SK-N-SH (cell line): ENCODE data around the gene ZNF260. TPM values are rescaled to one million over a fixed set of nuclear protein-coding genes. Genes with fewer than 3 reads are reported as not detected.

Experiments
- CTCF ChIA-PET: fragments of 300-600, 350-600 bp; formaldehyde crosslinking; extraction: SDS; loops from one replicate; lab custom pipeline; 2021; lab: Yijun Ruan, JAX
- POLR2A ChIA-PET: fragments of 350-600 bp; sonication (Branson Sonifier 250); formaldehyde crosslinking; extraction: SDS; loops from one replicate; lab custom pipeline; 2020; ENCODE audit warnings: antibody characterized with exemption, inconsistent platforms; lab: Yijun Ruan, JAX
- DNase-seq: peaks from one replicate; pipeline ENCODE4 v3.0.0; 2012
- H2AFZ ChIP-seq: fragments of 200-600 bp; sonication (generic); 2 replicates; pipeline ENCODE4 v1.8.1; 2016; ENCODE audit warnings: antibody characterized with exemption, mild to moderate bottlenecking, low read depth
- H3F3A ChIP-seq: fragments of 200-600 bp; sonication (generic); replicated peaks from 2 replicates; pipeline ENCODE3; 2016; ENCODE audit warnings: antibody characterized with exemption, mild to moderate bottlenecking; ENCODE audit not compliant: insufficient read depth
- H3K27ac ChIP-seq, 2 experiments: fragments of 200-500 bp in 1 of 2; fragments of 200-600 bp in 1 of 2; sonication (Bioruptor generic) in 1 of 2; sonication (generic), shearing (Covaris generic) in 1 of 2; 2 replicates each; pipeline versions ENCODE4 v1.5.1 to v1.6.1; 2014 to 2016; ENCODE audit warnings: low read depth in 2 of 2, inconsistent platforms in 1 of 2, low read length in 1 of 2, mild to moderate bottlenecking in 1 of 2, mixed read lengths in 1 of 2
- H3K27me3 ChIP-seq: fragments of 200-600 bp; sonication (generic), shearing (Covaris generic); 2 replicates; pipeline ENCODE4 v1.6.1; 2016; ENCODE audit warnings: mixed run types; ENCODE audit not compliant: insufficient read depth
- H3K36me3 ChIP-seq, 2 experiments: fragments of 200-500 bp in 1 of 2; fragments of 200-600 bp in 1 of 2; sonication (Bioruptor generic) in 1 of 2; sonication (generic) in 1 of 2; replicated peaks in 1 of 2; 2 replicates each; pipeline versions ENCODE3 to v1.5.1; 2014 to 2016; ENCODE audit warnings: low read length in 1 of 2, mild to moderate bottlenecking in 1 of 2; ENCODE audit not compliant: insufficient read depth in 2 of 2, control insufficient read depth in 1 of 2
- H3K4me1 ChIP-seq, 2 experiments: fragments of 200-500 bp in 1 of 2; fragments of 200-600 bp in 1 of 2; sonication (Bioruptor generic) in 1 of 2; sonication (generic), shearing (Covaris generic) in 1 of 2; 2 replicates each; pipeline versions ENCODE4 v1.5.1 to v1.6.1; 2014 to 2016; ENCODE audit warnings: low read depth in 1 of 2, low read length in 1 of 2, mixed run types in 1 of 2; ENCODE audit not compliant: insufficient read depth in 2 of 2, control insufficient read depth in 1 of 2
- H3K4me2 ChIP-seq: fragments of 200-600 bp; sonication (generic), shearing (Covaris generic); 2 replicates; pipeline ENCODE4 v1.6.1; 2017; ENCODE audit warnings: mixed run types
- H3K4me3 ChIP-seq, 2 experiments: fragments of 200-500 bp in 1 of 2; fragments of 200-600 bp in 1 of 2; sonication (Bioruptor generic) in 1 of 2; sonication (generic), shearing (Covaris generic) in 1 of 2; 2 replicates each; pipeline versions ENCODE4 v1.5.1 to v1.8.1; 2014 to 2016; ENCODE audit warnings: low read depth in 2 of 2, inconsistent platforms in 1 of 2, low read length in 1 of 2, mild to moderate bottlenecking in 1 of 2, mixed read lengths in 1 of 2, moderate library complexity in 1 of 2
- H3K79me2 ChIP-seq: fragments of 200-600 bp; sonication (generic); 2 replicates; pipeline ENCODE4 v1.8.1; 2017; ENCODE audit warnings: mild to moderate bottlenecking; ENCODE audit not compliant: insufficient read depth
- H3K9ac ChIP-seq: fragments of 200-600 bp; sonication (generic); 2 replicates; pipeline ENCODE4 v1.6.1; 2017; ENCODE audit warnings: mixed run types
- H3K9me2 ChIP-seq: fragments of 200-600 bp; sonication (generic); 2 replicates; pipeline ENCODE4 v1.6.1; 2017; ENCODE audit warnings: mixed run types
- H3K9me3 ChIP-seq: fragments of 200-600 bp; sonication (generic); 2 replicates; pipeline ENCODE4 v1.6.1; 2017; ENCODE audit warnings: mixed run types, mild to moderate bottlenecking, moderate library complexity
- H4K20me1 ChIP-seq: fragments of 200-600 bp; sonication (generic); 2 replicates; pipeline ENCODE4 v1.6.1; 2017; ENCODE audit warnings: mild to moderate bottlenecking, mixed run types; ENCODE audit not compliant: insufficient read depth
- CHD2 ChIP-seq: fragments of 150-350 bp; IDR thresholded peaks from 2 replicates; pipeline ENCODE4 v1.6.1; 2018; ENCODE audit warnings: low read length; ENCODE audit not compliant: partially characterized antibody
- EZH2phosphoT487 ChIP-seq: fragments of 200-600 bp; sonication (generic); IDR thresholded peaks from 2 replicates; pipeline ENCODE4 v1.6.1; 2017; ENCODE audit warnings: low read depth, mixed run types, mild to moderate bottlenecking, antibody characterized with exemption, moderate library complexity, borderline replicate concordance
- FOSL2 ChIP-seq: IDR thresholded peaks from 2 replicates; pipeline ENCODE4 v1.4.0; 2012; ENCODE audit warnings: low read depth, mild to moderate bottlenecking, moderate library complexity, borderline replicate concordance
- FOXM1 ChIP-seq: IDR thresholded peaks from 2 replicates; pipeline ENCODE4 v1.4.0; 2012; ENCODE audit warnings: low read depth, mild to moderate bottlenecking
- GABPA ChIP-seq: IDR thresholded peaks from 2 replicates; pipeline ENCODE4 v1.4.0; 2012; ENCODE audit warnings: low read depth, mild to moderate bottlenecking
- GATA2 ChIP-seq: sonication (generic); formaldehyde crosslinking; IDR thresholded peaks from 2 replicates; pipeline ENCODE4 v1.5.0; 2020; ENCODE audit warnings: mild to moderate bottlenecking, missing genetic modification reagents
- JUND ChIP-seq: IDR thresholded peaks from 2 replicates; pipeline ENCODE4 v1.4.0; 2012
- MXI1 ChIP-seq: IDR thresholded peaks from 2 replicates; pipeline ENCODE4 v1.6.1; 2012; ENCODE audit warnings: mild to moderate bottlenecking, low read depth, low read length, improper control_type of control experiment
- RXRA ChIP-seq: IDR thresholded peaks from 2 replicates; pipeline ENCODE4 v1.4.0; 2012; ENCODE audit warnings: low read depth, mild to moderate bottlenecking, borderline replicate concordance
- SIN3A ChIP-seq: IDR thresholded peaks from 2 replicates; pipeline ENCODE4 v1.6.1; 2012; ENCODE audit warnings: low read depth, mild to moderate bottlenecking, low read length, moderate library complexity, borderline replicate concordance
- TCF12 ChIP-seq: IDR thresholded peaks from 2 replicates; pipeline ENCODE4 v1.4.0; 2012
- TEAD4 ChIP-seq: IDR thresholded peaks from 2 replicates; pipeline ENCODE4 v1.4.0; 2012; ENCODE audit warnings: mild to moderate bottlenecking, borderline replicate concordance; ENCODE audit not compliant: insufficient read depth
- YY1 ChIP-seq: IDR thresholded peaks from 2 replicates; pipeline ENCODE4 v1.4.0; 2012; ENCODE audit warnings: low read depth, mild to moderate bottlenecking
- WGBS: methylation state at CpG from one replicate; pipeline ENCODE4 v1.1.6; 2017; ENCODE audit warnings: low lambda C conversion rate; 5-methylcytosine and 5-hydroxymethylcytosine counted together
- polyA plus RNA-seq, 3 experiments: library from polyadenylated mRNA; depleted of rRNA; stranded (reverse); fragments of >200 nt; gene quantifications; 2 replicates each; pipeline ENCODE4 v1.2.3, GENCODE V29; 2012
- TF ChIP-seq, protein P1 (sequence below): IDR thresholded peaks from 2 replicates; pipeline ENCODE4 v1.4.0; 2012; ENCODE audit warnings: low read depth
- TF ChIP-seq, protein P2 (sequence below): fragments of 150-350 bp; IDR thresholded peaks from 2 replicates; pipeline ENCODE4 v1.6.1; 2016; ENCODE audit warnings: mild to moderate bottlenecking, low read depth, low read length
- TF ChIP-seq, protein P3 (sequence below): IDR thresholded peaks from 2 replicates; pipeline ENCODE4; 2012
- TF ChIP-seq, protein P4 (sequence below): fragments of 150-350 bp; IDR thresholded peaks from 2 replicates; pipeline ENCODE4 v1.6.1; 2017; ENCODE audit warnings: antibody characterized with exemption, low read length, low read depth, borderline replicate concordance
- TF ChIP-seq, protein P5 (sequence below): fragments of 200-600 bp; sonication (generic); IDR thresholded peaks from 2 replicates; pipeline ENCODE4 v1.6.1; 2017; ENCODE audit warnings: antibody characterized with exemption, mild to moderate bottlenecking, moderate library complexity
- TF ChIP-seq, protein P6 (sequence below): IDR thresholded peaks from 2 replicates; pipeline ENCODE4 v1.4.0; 2012; ENCODE audit warnings: low read depth, borderline replicate concordance

Gene ZNF260
- polyA plus RNA-seq, 1 of the 3 experiments (the other 2 are of a cell fraction): 2.6 TPM

DNA sequence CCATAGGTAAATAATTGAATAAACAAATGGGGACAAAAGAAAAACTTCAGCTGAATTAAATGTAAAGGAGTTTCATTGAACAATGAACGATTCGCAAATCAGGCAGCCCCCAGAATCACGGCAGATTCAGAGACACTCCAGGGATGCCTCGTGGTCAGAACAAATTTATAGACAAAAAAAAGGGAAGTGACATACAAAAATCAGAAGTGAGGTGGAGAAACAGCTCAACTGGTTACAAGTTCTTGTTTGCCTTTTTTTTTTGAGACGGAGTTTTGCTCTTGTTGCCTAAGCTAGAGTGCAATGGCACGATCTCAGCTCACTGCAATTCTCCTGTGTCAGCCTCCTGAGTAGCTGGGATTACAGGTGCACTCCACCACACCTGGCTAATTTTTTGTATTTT is 44.4 kb downstream of the ZNF260 start:
- CTCF ChIA-PET: no interaction called here
- H3K27me3 ChIP-seq: no peaks in the 10 kb centered on the region

DNA sequence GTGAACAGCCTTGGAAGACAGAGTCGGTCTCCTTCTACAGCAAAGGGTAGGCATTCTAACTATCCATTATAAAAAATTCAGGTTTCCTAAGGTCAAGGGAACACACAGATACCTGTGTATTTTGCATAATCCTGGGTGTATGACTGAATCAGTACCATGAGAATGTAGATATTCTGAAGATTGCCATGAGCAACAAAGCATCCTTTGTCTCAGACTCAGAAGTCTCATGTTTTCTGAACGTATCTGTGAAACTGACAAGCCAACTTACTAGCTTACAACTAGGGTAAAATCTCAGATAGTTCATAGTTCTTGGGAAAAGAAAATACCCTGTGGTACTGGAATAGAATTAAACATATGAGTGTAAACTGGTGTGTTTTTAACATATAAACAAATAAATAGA is 45.2 kb downstream of the ZNF260 start:
- no peak overlapping the region for H3K4me3 ChIP-seq
- peaks cover 36% of the 10 kb centered on the region for H3K79me2 ChIP-seq
- H3K36me3 ChIP-seq: peaks cover 0 to 19% of the 10 kb centered on the region in 2 experiments
- H3K9me2 ChIP-seq: no peaks in the 10 kb centered on the region
- H3K9ac ChIP-seq: no peak overlapping the region
- H3K4me2 ChIP-seq: no peak overlapping the region
- POLR2A ChIA-PET: no interaction called here
- no peaks in the 10 kb centered on the region; a peak in 1 of 4 replicates for H3K4me1 ChIP-seq
- H3F3A ChIP-seq: no peaks in the 10 kb centered on the region
- 98% methylated on average over 2 of the region's 2 CpGs for WGBS
- H3K27ac ChIP-seq: no peak overlapping the region
- H2AFZ ChIP-seq: no peak overlapping the region
- H3K9me3 ChIP-seq: peaks cover 7% of the 10 kb centered on the region; the same call in 1 of the 2 replicates
- CTCF ChIA-PET: no interaction called here
- H3K27me3 ChIP-seq: no peaks in the 10 kb centered on the region
- DNase-seq: no peak
- H4K20me1 ChIP-seq: no peaks in the 10 kb centered on the region
- TF ChIP-seq JUND (no peak), YY1 (no peak), SIN3A (no peak), CHD2 (no peak), GABPA (no peak), FOSL2 (no peak), RXRA (no peak), MXI1 (no peak)
- TF ChIP-seq, protein P1, sequence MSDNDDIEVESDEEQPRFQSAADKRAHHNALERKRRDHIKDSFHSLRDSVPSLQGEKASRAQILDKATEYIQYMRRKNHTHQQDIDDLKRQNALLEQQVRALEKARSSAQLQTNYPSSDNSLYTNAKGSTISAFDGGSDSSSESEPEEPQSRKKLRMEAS: no peak
- TF ChIP-seq, protein P2, sequence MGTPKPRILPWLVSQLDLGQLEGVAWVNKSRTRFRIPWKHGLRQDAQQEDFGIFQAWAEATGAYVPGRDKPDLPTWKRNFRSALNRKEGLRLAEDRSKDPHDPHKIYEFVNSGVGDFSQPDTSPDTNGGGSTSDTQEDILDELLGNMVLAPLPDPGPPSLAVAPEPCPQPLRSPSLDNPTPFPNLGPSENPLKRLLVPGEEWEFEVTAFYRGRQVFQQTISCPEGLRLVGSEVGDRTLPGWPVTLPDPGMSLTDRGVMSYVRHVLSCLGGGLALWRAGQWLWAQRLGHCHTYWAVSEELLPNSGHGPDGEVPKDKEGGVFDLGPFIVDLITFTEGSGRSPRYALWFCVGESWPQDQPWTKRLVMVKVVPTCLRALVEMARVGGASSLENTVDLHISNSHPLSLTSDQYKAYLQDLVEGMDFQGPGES: no peak
- TF ChIP-seq, protein P3, sequence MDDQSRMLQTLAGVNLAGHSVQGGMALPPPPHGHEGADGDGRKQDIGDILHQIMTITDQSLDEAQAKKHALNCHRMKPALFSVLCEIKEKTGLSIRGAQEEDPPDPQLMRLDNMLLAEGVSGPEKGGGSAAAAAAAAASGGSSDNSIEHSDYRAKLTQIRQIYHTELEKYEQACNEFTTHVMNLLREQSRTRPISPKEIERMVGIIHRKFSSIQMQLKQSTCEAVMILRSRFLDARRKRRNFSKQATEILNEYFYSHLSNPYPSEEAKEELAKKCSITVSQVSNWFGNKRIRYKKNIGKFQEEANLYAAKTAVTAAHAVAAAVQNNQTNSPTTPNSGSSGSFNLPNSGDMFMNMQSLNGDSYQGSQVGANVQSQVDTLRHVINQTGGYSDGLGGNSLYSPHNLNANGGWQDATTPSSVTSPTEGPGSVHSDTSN: no peak
- TF ChIP-seq, protein P4, sequence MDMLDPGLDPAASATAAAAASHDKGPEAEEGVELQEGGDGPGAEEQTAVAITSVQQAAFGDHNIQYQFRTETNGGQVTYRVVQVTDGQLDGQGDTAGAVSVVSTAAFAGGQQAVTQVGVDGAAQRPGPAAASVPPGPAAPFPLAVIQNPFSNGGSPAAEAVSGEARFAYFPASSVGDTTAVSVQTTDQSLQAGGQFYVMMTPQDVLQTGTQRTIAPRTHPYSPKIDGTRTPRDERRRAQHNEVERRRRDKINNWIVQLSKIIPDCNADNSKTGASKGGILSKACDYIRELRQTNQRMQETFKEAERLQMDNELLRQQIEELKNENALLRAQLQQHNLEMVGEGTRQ: no peak

More for the DNA sequence above, 44.4 kb downstream of the ZNF260 start:
- Histone ChIP-seq H2AFZ (no peak overlapping the region), H3K79me2 (peaks cover 42% of the 10 kb centered on the region), H3F3A (no peaks in the 10 kb centered on the region), H3K9me3 (peaks cover 7% of the 10 kb centered on the region; the same call in 1 of the 2 replicates), H3K27ac (no peak overlapping the region), H3K9me2 (no peaks in the 10 kb centered on the region), H3K4me3 (no peak overlapping the region), H3K4me1 (no peaks in the 10 kb centered on the region; a peak in 2 of 4 replicates), H3K36me3 (peaks cover 0 to 15% of the 10 kb centered on the region in 2 experiments), H3K9ac (no peak overlapping the region), H3K4me2 (no peak overlapping the region), H4K20me1 (no peaks in the 10 kb centered on the region)
- POLR2A ChIA-PET: no interaction called here
- TF ChIP-seq GABPA: no peak
- TF ChIP-seq FOXM1: no peak
- TF ChIP-seq GATA2 (CRISPR knock-in tag): no peak
- no peak for TF ChIP-seq EZH2phosphoT487
- TF ChIP-seq, protein P5, sequence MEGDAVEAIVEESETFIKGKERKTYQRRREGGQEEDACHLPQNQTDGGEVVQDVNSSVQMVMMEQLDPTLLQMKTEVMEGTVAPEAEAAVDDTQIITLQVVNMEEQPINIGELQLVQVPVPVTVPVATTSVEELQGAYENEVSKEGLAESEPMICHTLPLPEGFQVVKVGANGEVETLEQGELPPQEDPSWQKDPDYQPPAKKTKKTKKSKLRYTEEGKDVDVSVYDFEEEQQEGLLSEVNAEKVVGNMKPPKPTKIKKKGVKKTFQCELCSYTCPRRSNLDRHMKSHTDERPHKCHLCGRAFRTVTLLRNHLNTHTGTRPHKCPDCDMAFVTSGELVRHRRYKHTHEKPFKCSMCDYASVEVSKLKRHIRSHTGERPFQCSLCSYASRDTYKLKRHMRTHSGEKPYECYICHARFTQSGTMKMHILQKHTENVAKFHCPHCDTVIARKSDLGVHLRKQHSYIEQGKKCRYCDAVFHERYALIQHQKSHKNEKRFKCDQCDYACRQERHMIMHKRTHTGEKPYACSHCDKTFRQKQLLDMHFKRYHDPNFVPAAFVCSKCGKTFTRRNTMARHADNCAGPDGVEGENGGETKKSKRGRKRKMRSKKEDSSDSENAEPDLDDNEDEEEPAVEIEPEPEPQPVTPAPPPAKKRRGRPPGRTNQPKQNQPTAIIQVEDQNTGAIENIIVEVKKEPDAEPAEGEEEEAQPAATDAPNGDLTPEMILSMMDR: no peak
- TF ChIP-seq TCF12: no peak
- TF ChIP-seq FOSL2: no peak
- TF ChIP-seq, protein P6, sequence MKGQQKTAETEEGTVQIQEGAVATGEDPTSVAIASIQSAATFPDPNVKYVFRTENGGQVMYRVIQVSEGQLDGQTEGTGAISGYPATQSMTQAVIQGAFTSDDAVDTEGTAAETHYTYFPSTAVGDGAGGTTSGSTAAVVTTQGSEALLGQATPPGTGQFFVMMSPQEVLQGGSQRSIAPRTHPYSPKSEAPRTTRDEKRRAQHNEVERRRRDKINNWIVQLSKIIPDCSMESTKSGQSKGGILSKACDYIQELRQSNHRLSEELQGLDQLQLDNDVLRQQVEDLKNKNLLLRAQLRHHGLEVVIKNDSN: no peak
- no peak for TF ChIP-seq TEAD4
- TF ChIP-seq MXI1: no peak
- TF ChIP-seq, protein P4: no peak
- TF ChIP-seq SIN3A: no peak
- TF ChIP-seq RXRA: no peak
- WGBS: 94% methylated on average over 6 of the region's 6 CpGs
- no peak for DNase-seq
